Skin of body (tissue), 2 donors: ENCODE results near the gene DIDO1. TPM values are rescaled to one million over a fixed set of nuclear protein-coding genes. Genes with fewer than 3 reads are reported as not detected.

ENCODE experiments used
- DNase-seq: peaks from one replicate; lab custom pipeline; 2025; lab: John Stamatoyannopoulos, UW
- total RNA-seq: library from RNA; depleted of rRNA; stranded (reverse); fragments of >200 nt; gene quantifications from one replicate; pipeline ENCODE4 v1.2.3, GENCODE V29; 2014

Gene DIDO1
- total RNA-seq, 1 donor from 2014 or later: 34.4 TPM

GRCh38 chr20:62911701-62912280 lies 14.5 kb downstream of the DIDO1 start:
- DNase-seq: no peak

GRCh38 chr20:62910777-62911497 lies 15.4 kb downstream of the DIDO1 start:
- DNase-seq: no peak

- no peak for DNase-seq
Measured at GRCh38 chr20:62910217-62910766, 16.0 kb downstream of the DIDO1 start.

- no peak for DNase-seq
Measured at GRCh38 chr20:62908971-62909791, 17.1 kb downstream of the DIDO1 start.

GRCh38 chr20:62907384-62908317 lies 18.7 kb downstream of the DIDO1 start:
- no peak for DNase-seq

GRCh38 chr20:62906647-62907375 lies 19.5 kb downstream of the DIDO1 start:
- no peak for DNase-seq

- DNase-seq: no peak
Measured at GRCh38 chr20:62906209-62906608, 20.1 kb downstream of the DIDO1 start.

GRCh38 chr20:62905536-62906117 lies 20.7 kb downstream of the DIDO1 start:
- DNase-seq: no peak

- DNase-seq: no peak
Measured at GRCh38 chr20:62902926-62903615, 23.2 kb downstream of the DIDO1 start.

GRCh38 chr20:62901891-62902290 lies 24.4 kb downstream of the DIDO1 start:
- no peak for DNase-seq

GRCh38 chr20:62900692-62901584 lies 25.4 kb downstream of the DIDO1 start:
- DNase-seq: peak; percentile 36

- peak; percentile 67 for DNase-seq
Measured at GRCh38 chr20:62900052-62900691, 26.1 kb downstream of the DIDO1 start.

GRCh38 chr20:62899633-62900051 lies 26.7 kb downstream of the DIDO1 start:
- no peak for DNase-seq

GRCh38 chr20:62898970-62899632 lies 27.2 kb downstream of the DIDO1 start:
- no peak for DNase-seq

- DNase-seq: no peak
Measured at GRCh38 chr20:62898093-62898964, 28.0 kb downstream of the DIDO1 start.

GRCh38 chr20:62897666-62898065 lies 28.6 kb downstream of the DIDO1 start:
- DNase-seq: no peak
